Dedifferentiated amniotic fluid mesenchymal stem cell (primary cell): ENCODE results near the gene NR1H3.
"Not testable (repeated sequence)": the region's sequence is repeated elsewhere in the genome, so short reads cannot be mapped to it uniquely, and the experiment has no call there.

ENCODE experiments used
- DNase-seq: peaks from one replicate; pipeline ENCODE4 v3.0.0-alpha.2; 2016; ENCODE audit errors: extremely low spot score

NR1H3 gene

GRCh38 chr11:47306484-47306844 is 48.7 kb downstream of the NR1H3 start:
- DNase-seq, result no peak

- DNase-seq, result no peak
Observed at GRCh38 chr11:47308050-47308823, 50.4 kb downstream of the NR1H3 start.

- no peak for DNase-seq
Observed at GRCh38 chr11:47314992-47315391, 57.2 kb downstream of the NR1H3 start.

GRCh38 chr11:47316501-47316900 is 58.7 kb downstream of the NR1H3 start:
- not testable (repeated sequence) for DNase-seq

- no peak for DNase-seq
Observed at GRCh38 chr11:47317064-47317828, 59.5 kb downstream of the NR1H3 start.

GRCh38 chr11:47318166-47318565 is 60.4 kb downstream of the NR1H3 start:
- no peak for DNase-seq
